Nephron (organoid): ENCODE results near the gene SLC6A6.
A peak's percentile ranks its signal among the peaks of the same experiment; 100 is the strongest.

Experiments
- H3K27ac Mint-ChIP-seq, 3 experiments: 2 replicates each; pipeline ENCODE4 v1.8.0; 2020; ENCODE audit warnings: mixed read lengths in 3 of 3, mild to moderate bottlenecking in 2 of 3, moderate library complexity in 1 of 3
- H3K27me3 Mint-ChIP-seq: 2 replicates; pipeline ENCODE4 v1.8.0; 2021; ENCODE audit warnings: low read depth, mild to moderate bottlenecking, moderate library complexity, mixed read lengths
- H3K36me3 Mint-ChIP-seq: 2 replicates; pipeline ENCODE4 v1.8.0; 2020; ENCODE audit warnings: low read depth, mixed read lengths
- H3K4me1 Mint-ChIP-seq: 2 replicates; pipeline ENCODE4 v1.8.0; 2020; ENCODE audit warnings: mixed read lengths
- H3K4me3 Mint-ChIP-seq, 3 experiments: 2 replicates each; pipeline ENCODE4 v1.8.0; 2020; ENCODE audit warnings: mild to moderate bottlenecking in 3 of 3, mixed read lengths in 3 of 3, moderate library complexity in 2 of 3
- H3K9me3 Mint-ChIP-seq: 2 replicates; pipeline ENCODE4 v1.8.0; 2020; ENCODE audit warnings: mixed read lengths
- TF ChIP-seq, protein P1 (sequence below), 3 experiments: fragments of 200-600 bp; sonication (generic); IDR thresholded peaks; one replicate each; pipeline ENCODE4 v1.5.0; 2021; ENCODE audit warnings: antibody characterized with exemption in 3 of 3; ENCODE audit not compliant: unreplicated experiment in 3 of 3

Gene SLC6A6

DNA sequence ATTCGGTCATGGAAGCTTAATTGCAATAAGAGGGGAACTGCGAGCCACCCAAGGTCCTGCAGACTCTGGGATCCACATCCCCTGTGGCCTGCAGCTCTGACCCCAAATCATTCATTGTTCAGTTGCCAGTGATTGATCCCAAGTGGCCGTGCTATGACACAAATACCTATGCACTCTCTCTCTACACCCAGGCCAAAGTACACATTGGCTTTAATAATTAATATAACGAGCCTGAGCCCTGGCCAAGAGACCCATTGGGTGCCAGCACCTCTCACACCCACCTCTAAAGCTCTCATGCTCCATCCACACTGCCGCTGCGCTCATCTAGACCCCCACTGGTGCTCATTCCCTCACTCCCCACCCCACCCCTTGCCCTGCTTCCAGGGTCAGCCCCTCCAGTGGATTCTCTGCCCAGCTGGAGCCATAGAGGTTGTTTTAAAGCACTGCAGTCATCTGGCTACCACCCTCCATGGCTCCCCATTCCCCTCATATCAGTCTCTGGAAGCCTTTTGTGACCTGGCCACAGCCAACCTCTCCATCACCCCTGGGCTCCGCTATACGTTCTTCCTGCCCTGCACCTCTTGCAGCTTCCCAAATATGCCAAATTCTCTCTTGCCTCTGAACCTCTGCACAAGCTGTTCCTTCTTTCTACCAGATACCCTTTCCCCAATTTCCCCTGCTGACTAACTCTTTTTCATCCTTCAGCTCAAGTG lies 37.7 kb upstream of the SLC6A6 start:
- Mint-ChIP-seq H3K27ac (peak overlapping the region in 2 of 3 experiments; percentile 2 to 14), H3K4me1 (peaks cover 9% of the 10 kb centered on the region), H3K27me3 (peaks cover 64% of the 10 kb centered on the region), H3K36me3 (no peaks in the 10 kb centered on the region), H3K4me3 (no peak overlapping the region), H3K9me3 (no peaks in the 10 kb centered on the region)
- TF ChIP-seq, protein P1, sequence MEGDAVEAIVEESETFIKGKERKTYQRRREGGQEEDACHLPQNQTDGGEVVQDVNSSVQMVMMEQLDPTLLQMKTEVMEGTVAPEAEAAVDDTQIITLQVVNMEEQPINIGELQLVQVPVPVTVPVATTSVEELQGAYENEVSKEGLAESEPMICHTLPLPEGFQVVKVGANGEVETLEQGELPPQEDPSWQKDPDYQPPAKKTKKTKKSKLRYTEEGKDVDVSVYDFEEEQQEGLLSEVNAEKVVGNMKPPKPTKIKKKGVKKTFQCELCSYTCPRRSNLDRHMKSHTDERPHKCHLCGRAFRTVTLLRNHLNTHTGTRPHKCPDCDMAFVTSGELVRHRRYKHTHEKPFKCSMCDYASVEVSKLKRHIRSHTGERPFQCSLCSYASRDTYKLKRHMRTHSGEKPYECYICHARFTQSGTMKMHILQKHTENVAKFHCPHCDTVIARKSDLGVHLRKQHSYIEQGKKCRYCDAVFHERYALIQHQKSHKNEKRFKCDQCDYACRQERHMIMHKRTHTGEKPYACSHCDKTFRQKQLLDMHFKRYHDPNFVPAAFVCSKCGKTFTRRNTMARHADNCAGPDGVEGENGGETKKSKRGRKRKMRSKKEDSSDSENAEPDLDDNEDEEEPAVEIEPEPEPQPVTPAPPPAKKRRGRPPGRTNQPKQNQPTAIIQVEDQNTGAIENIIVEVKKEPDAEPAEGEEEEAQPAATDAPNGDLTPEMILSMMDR (IDR thresholded peaks at IDR 0.05; ENCODE audit: unreplicated experiment in 3 of 3), result no peak

DNA sequence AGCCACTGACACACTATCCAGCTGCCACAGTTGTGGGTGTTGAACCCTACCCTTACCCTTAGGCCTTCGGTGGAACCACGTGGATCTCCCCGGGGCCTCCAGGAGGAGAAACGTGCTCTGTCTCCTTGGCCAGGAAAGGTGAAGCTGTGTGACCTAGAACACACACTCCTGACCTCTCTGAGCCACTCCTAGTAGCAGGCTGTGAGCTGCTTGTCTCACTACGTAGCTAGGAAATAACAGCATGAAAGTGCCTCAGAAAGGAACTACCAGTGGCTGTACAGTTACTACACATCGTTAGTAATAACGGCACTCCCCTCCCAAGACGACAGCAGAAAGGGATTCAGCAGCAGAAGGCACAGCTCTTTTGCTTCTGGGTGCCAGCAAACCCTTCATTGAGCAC lies 36.2 kb upstream of the SLC6A6 start:
- TF ChIP-seq, protein P1 (IDR thresholded peaks at IDR 0.05; ENCODE audit: unreplicated experiment in 3 of 3), result no peak
- Mint-ChIP-seq H3K27me3 (peaks cover 63% of the 10 kb centered on the region), H3K4me1 (peaks cover 9% of the 10 kb centered on the region), H3K9me3 (no peaks in the 10 kb centered on the region), H3K4me3 (no peak overlapping the region), H3K27ac (no peak overlapping the region), H3K36me3 (no peaks in the 10 kb centered on the region)

DNA sequence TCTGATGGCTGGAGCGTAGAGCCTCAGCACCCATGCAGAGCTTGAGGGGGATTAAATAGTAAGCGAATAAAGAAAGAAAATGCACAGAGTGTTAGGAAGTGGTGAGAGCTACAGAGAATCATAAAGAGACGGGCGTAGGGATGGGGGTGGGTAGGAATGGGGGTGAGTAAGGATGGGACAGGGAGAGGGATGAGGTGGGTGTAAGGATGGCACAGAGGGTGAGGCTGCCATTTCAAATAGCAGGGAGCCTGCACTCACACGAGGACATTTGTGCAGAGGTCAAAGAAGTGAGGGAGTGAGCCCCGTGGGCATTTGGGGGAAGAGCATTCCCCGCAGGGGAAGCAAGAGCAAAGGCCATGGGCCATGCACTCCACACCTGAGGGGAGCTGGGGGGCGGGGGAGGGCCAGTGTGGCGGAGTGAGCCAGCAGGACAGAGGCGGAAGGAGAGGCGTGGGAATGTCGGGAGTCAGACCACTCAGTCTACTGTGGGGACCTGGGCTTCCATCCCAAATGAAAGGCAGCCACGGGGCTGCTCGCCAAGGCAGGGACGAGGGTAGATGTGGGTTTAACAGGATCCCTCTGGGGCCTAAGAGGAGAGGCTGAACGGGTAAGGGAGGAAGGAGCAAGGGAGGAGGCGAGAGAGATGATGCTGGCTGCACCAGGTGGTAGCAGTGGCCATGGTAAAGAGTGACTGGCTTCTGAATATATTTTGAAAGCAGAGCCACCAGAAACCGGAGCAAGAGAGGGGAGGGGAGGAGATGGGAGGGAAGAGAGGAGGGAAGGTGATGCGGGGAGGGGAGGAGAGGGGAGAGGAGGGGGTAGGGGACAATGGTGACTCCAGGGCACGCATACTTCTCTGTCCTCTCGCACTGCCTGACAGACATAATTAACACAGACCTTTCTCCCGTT lies 35.2 kb upstream of the SLC6A6 start:
- Mint-ChIP-seq H3K4me3 (no peak overlapping the region), H3K27ac (no peak overlapping the region), H3K36me3 (no peaks in the 10 kb centered on the region), H3K4me1 (peaks cover 17% of the 10 kb centered on the region), H3K9me3 (no peaks in the 10 kb centered on the region), H3K27me3 (peaks cover 54% of the 10 kb centered on the region)
- TF ChIP-seq, protein P1 (IDR thresholded peaks at IDR 0.05; ENCODE audit: unreplicated experiment in 3 of 3), result no peak

- TF ChIP-seq, protein P1 (IDR thresholded peaks at IDR 0.05; ENCODE audit: unreplicated experiment in 3 of 3), result no peak
- Mint-ChIP-seq H3K27me3 (peaks cover 52% of the 10 kb centered on the region), H3K27ac (no peak overlapping the region), H3K4me3 (no peak overlapping the region), H3K4me1 (peaks cover 24% of the 10 kb centered on the region), H3K9me3 (no peaks in the 10 kb centered on the region), H3K36me3 (no peaks in the 10 kb centered on the region)
These were observed 34.3 kb upstream of the SLC6A6 start for GRCh38 chr3:14368146-14368545.

DNA sequence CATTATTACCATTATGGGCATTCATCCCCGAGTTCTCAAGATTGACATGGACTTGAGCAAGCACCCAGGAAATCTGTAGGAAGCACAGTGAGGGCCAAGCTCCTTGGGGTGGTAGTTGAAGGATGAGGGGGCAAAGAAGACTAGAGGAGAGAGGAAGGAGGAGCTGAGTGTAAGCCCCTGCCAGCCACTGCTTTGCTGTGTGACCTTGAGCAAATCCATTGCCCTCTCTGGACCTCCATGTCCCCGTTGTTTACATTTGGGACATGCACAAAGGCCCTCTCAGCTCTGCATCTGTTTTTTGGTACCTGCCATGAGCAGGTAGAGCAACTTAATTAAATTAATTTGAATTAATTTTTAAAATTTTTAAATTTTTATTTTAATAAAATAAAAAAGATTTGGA lies 33.5 kb upstream of the SLC6A6 start:
- peaks cover 31% of the 10 kb centered on the region for H3K4me1 Mint-ChIP-seq
- H3K4me3 Mint-ChIP-seq, result no peak overlapping the region
- H3K36me3 Mint-ChIP-seq, result no peaks in the 10 kb centered on the region
- H3K27ac Mint-ChIP-seq, result no peak overlapping the region
- peaks cover 47% of the 10 kb centered on the region for H3K27me3 Mint-ChIP-seq
- no peaks in the 10 kb centered on the region for H3K9me3 Mint-ChIP-seq
- TF ChIP-seq, protein P1 (IDR thresholded peaks at IDR 0.05; ENCODE audit: unreplicated experiment in 3 of 3), result no peak
